Gastroesophageal sphincter (tissue), 3 donors: ENCODE results near the gene ARFGAP2.

ENCODE experiments used
- POLR2A ChIP-seq, 2 donors: fragments of 450-650 bp; IDR thresholded peaks; one replicate each; pipeline ENCODE4 v1.6.1; 2017; ENCODE audit warnings: antibody characterized with exemption in 2 of 2, mild to moderate bottlenecking in 2 of 2, moderate library complexity in 1 of 2
- POLR2AphosphoS5 ChIP-seq: sonication (generic); formaldehyde crosslinking; IDR thresholded peaks from one replicate; pipeline ENCODE4 v1.6.1; 2017; ENCODE audit warnings: antibody characterized with exemption
- TF ChIP-seq, protein P1 (sequence below), 4 experiments: fragments of 200-600 bp in 2 of 4; fragments of 450-650 bp in 2 of 4; sonication (generic) in 1 of 4; IDR thresholded peaks; one replicate each; pipeline ENCODE4 v1.5.1; 2017 to 2019; ENCODE audit warnings: antibody characterized with exemption in 4 of 4, mild to moderate bottlenecking in 2 of 4, moderate library complexity in 2 of 4

DNA sequence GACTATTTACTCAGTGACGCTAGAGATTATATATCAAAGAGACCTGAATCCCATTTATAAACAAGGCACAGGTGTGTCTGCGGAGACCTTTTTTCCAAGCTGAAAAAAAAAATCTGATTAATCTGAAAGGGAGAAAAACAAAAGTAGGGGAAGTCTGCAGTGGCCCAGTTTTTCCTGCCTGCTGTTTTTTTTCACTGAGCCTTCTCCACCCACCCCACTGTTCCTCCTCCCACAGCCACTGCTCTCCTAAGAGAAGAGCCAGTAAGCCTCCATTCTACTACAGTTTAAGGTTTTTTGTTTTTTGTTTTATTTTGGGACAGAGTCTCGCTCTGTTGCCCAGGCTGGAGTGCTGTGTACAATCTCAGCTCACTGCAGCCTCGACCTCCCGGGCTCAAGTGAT, 18.4 kb downstream of the ARFGAP2 start:
- TF ChIP-seq, protein P1, sequence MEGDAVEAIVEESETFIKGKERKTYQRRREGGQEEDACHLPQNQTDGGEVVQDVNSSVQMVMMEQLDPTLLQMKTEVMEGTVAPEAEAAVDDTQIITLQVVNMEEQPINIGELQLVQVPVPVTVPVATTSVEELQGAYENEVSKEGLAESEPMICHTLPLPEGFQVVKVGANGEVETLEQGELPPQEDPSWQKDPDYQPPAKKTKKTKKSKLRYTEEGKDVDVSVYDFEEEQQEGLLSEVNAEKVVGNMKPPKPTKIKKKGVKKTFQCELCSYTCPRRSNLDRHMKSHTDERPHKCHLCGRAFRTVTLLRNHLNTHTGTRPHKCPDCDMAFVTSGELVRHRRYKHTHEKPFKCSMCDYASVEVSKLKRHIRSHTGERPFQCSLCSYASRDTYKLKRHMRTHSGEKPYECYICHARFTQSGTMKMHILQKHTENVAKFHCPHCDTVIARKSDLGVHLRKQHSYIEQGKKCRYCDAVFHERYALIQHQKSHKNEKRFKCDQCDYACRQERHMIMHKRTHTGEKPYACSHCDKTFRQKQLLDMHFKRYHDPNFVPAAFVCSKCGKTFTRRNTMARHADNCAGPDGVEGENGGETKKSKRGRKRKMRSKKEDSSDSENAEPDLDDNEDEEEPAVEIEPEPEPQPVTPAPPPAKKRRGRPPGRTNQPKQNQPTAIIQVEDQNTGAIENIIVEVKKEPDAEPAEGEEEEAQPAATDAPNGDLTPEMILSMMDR (IDR thresholded peaks at IDR 0.05), result no peak
- TF ChIP-seq POLR2A (IDR thresholded peaks at IDR 0.05) (no peak), POLR2AphosphoS5 (no peak)
